ENCODE measurements around the gene CORO7.
"Not testable (repeated sequence)": the region's sequence is repeated elsewhere in the genome, so short reads cannot be mapped to it uniquely, and the experiment has no call there.

Gene CORO7

GRCh38 chr16:4336701-4337539 lies 79.5 kb downstream of the CORO7 start:
- DNase-seq (ENCODE audit: low spot score) = no peak
- TF ChIP-seq CTCF (IDR thresholded peaks at IDR 0.05; ENCODE audit: borderline replicate concordance, control extremely low read depth, extremely low read depth, insufficient read depth, missing control alignments) = no peak
- in situ Hi-C loops (cut with MboI; ENCODE audit: low sequenced_read_pairs, unreplicated experiment) = no loop called here

- no peak for TF ChIP-seq CTCF (IDR thresholded peaks at IDR 0.05; ENCODE audit: borderline replicate concordance, control extremely low read depth, extremely low read depth, insufficient read depth, missing control alignments)
- in situ Hi-C loops (cut with MboI; ENCODE audit: low sequenced_read_pairs, unreplicated experiment) = no loop called here
- no peak for DNase-seq (ENCODE audit: low spot score)
Measured at GRCh38 chr16:4334724-4335495, 81.5 kb downstream of the CORO7 start.

- in situ Hi-C loops (cut with MboI; ENCODE audit: low sequenced_read_pairs, unreplicated experiment); DNase-seq (ENCODE audit: low spot score): not testable (repeated sequence)
Measured at GRCh38 chr16:4333714-4334113, 82.7 kb downstream of the CORO7 start.

GRCh38 chr16:4333308-4333638 lies 83.1 kb downstream of the CORO7 start:
- no peak for TF ChIP-seq CTCF (IDR thresholded peaks at IDR 0.05; ENCODE audit: borderline replicate concordance, control extremely low read depth, extremely low read depth, insufficient read depth, missing control alignments)
- no peak for DNase-seq (ENCODE audit: low spot score)
- in situ Hi-C loops (cut with MboI; ENCODE audit: low sequenced_read_pairs, unreplicated experiment) = no loop called here

- DNase-seq (ENCODE audit: low spot score) = no peak
- TF ChIP-seq CTCF (IDR thresholded peaks at IDR 0.05; ENCODE audit: borderline replicate concordance, control extremely low read depth, extremely low read depth, insufficient read depth, missing control alignments) = no peak
- in situ Hi-C loops (cut with MboI; ENCODE audit: low sequenced_read_pairs, unreplicated experiment) = no loop called here
Measured at GRCh38 chr16:4332623-4333307, 83.6 kb downstream of the CORO7 start.

- no peak for DNase-seq (ENCODE audit: low spot score)
- no peak for TF ChIP-seq CTCF (IDR thresholded peaks at IDR 0.05; ENCODE audit: borderline replicate concordance, control extremely low read depth, extremely low read depth, insufficient read depth, missing control alignments)
- in situ Hi-C loops (cut with MboI; ENCODE audit: low sequenced_read_pairs, unreplicated experiment) = no loop called here
Measured at GRCh38 chr16:4332083-4332482, 84.3 kb downstream of the CORO7 start.

Data from GM13976 (cell line).